HepG2 (cell line): ENCODE measurements around the gene PCGF3. TPM values are rescaled to one million over a fixed set of nuclear protein-coding genes. Genes with fewer than 3 reads are reported as not detected.

Source experiments
- ATAC-seq: fragments of 200-7000 bp; cut with Tn5 transposase; 3 replicates; pipeline ENCODE4 v1.9.1; 2020; ENCODE audit warnings: mild to moderate bottlenecking, moderate library complexity
- BruUV-seq: library from RNA; stranded (reverse); fragments of 400-500 nt; replicated peaks from 2 replicates; lab custom pipeline; 2021; lab: Mats Ljungman, UMichigan
- CTCF ChIA-PET: fragments of 300-600 bp; formaldehyde crosslinking; extraction: SDS; loops from one replicate; lab custom pipeline; 2021; ENCODE audit warnings: low total read pairs, inconsistent platforms, low intra/inter-chr PET ratio; lab: Yijun Ruan, JAX
- POLR2A ChIA-PET: fragments of 350-600 bp; sonication (Branson Sonifier 250); formaldehyde crosslinking; loops from one replicate; lab custom pipeline; 2020; ENCODE audit warnings: antibody characterized with exemption, inconsistent platforms; lab: Yijun Ruan, JAX
- DNase-seq: peaks from one replicate; pipeline ENCODE4 v3.0.0-alpha.2; 2015; ENCODE audit warnings: low spot score
- FAIRE-seq: peaks from 3 replicates; lab custom pipeline; 2011; peaks lifted over from hg19 to GRCh38; lab: Jason Lieb, UNC
- H2AFZ ChIP-seq: one replicate; pipeline ENCODE4 v1.6.1; 2011; ENCODE audit warnings: low read length, inconsistent platforms
- H3K27ac ChIP-seq: fragments of 300-600 bp; 3 replicates; pipeline ENCODE4 v1.8.0; 2011; ENCODE audit warnings: mixed run types, mild to moderate bottlenecking, mixed read lengths, low read length, inconsistent platforms; ENCODE audit not compliant: insufficient read depth; ENCODE audit errors: extremely low read length
- H3K27me3 ChIP-seq, 2 experiments: fragments of 200-600 bp in 1 of 2; 2 replicates in 1 of 2; 3 replicates in 1 of 2; pipeline versions ENCODE4 v1.6.0 to v1.8.0; 2011; ENCODE audit warnings: low read length in 2 of 2, mild to moderate bottlenecking in 2 of 2, moderate library complexity in 2 of 2, inconsistent platforms in 1 of 2; ENCODE audit not compliant: insufficient read depth in 2 of 2, control insufficient read depth in 1 of 2
- H3K36me3 ChIP-seq, 2 experiments: fragments of 200-600 bp in 1 of 2; replicated peaks in 1 of 2; 2 replicates in 1 of 2; 3 replicates in 1 of 2; pipeline versions ENCODE4 v1.5.1 to v1.8.0; 2011; ENCODE audit warnings: low read length in 2 of 2, inconsistent platforms in 1 of 2; ENCODE audit not compliant: insufficient read depth in 2 of 2, control insufficient read depth in 1 of 2
- H3K4me1 ChIP-seq: 2 replicates; pipeline ENCODE4 v1.5.1; 2012; ENCODE audit warnings: low read length, inconsistent platforms; ENCODE audit not compliant: insufficient read depth
- H3K4me2 ChIP-seq: 2 replicates; pipeline ENCODE4 v1.6.0; 2011; ENCODE audit warnings: low read depth, low read length, inconsistent platforms
- H3K4me3 ChIP-seq, 3 experiments: fragments of 200-600 bp in 1 of 3; sonication (generic), shearing (Covaris generic) in 1 of 3; replicated peaks in 1 of 3; 2 replicates each; pipeline ENCODE4 v1.5.1; 2011 to 2016; ENCODE audit warnings: low read length in 3 of 3, inconsistent platforms in 2 of 3, low read depth in 2 of 3, mild to moderate bottlenecking in 2 of 3, control low read depth in 1 of 3, mixed read lengths in 1 of 3; ENCODE audit not compliant: insufficient read depth in 1 of 3
- H3K79me2 ChIP-seq: one replicate; pipeline ENCODE4 v1.6.1; 2011; ENCODE audit warnings: low read length, inconsistent platforms; ENCODE audit not compliant: insufficient read depth
- H3K9ac ChIP-seq: 2 replicates; pipeline ENCODE4 v1.6.0; 2011; ENCODE audit warnings: mild to moderate bottlenecking, low read depth, low read length, inconsistent platforms; ENCODE audit not compliant: insufficient read depth
- H3K9me3 ChIP-seq: 2 replicates; pipeline ENCODE4 v1.5.1; 2012; ENCODE audit warnings: mild to moderate bottlenecking, low read length
- H4K20me1 ChIP-seq: 2 replicates; pipeline ENCODE4 v1.6.0; 2011; ENCODE audit warnings: inconsistent platforms, mild to moderate bottlenecking, low read length, moderate library complexity; ENCODE audit not compliant: insufficient read depth
- AGO1 ChIP-seq: fragments of 200-400 bp; formaldehyde crosslinking; IDR thresholded peaks from 2 replicates; pipeline ENCODE4 v1.6.1; 2017; ENCODE audit warnings: mild to moderate bottlenecking, low read depth, low read length, moderate library complexity; ENCODE audit not compliant: poor library complexity, severe bottlenecking
- GABPB1 ChIP-seq: IDR thresholded peaks from 2 replicates; pipeline ENCODE4 v1.6.1; 2016; ENCODE audit warnings: mild to moderate bottlenecking, missing genetic modification reagents, moderate library complexity, missing compliant biosample characterization
- HNF4G ChIP-seq, 2 experiments: sonication (generic) in 1 of 2; formaldehyde crosslinking in 1 of 2; IDR thresholded peaks; 2 replicates each; pipeline versions ENCODE4 v1.4.0 to v1.6.1; 2011 to 2020; ENCODE audit warnings: borderline replicate concordance in 2 of 2, low read depth in 2 of 2, mild to moderate bottlenecking in 2 of 2, low read length in 1 of 2, missing genetic modification reagents in 1 of 2, moderate library complexity in 1 of 2
- WGBS: methylation state at CpG from one replicate; pipeline ENCODE4 v1.1.6; 2017; ENCODE audit warnings: low lambda C conversion rate; 5-methylcytosine and 5-hydroxymethylcytosine counted together
- in situ Hi-C: cut with HindIII; loops from 2 replicates; pipeline ENCODE4 v1.10.0; 2017; ENCODE audit warnings: low pct_unique_long_range_greater_than_20kb; ENCODE audit not compliant: extremely low pct_ligation_motif_present
- intact Hi-C: fragments of 100-400 bp; cut with micrococcal nuclease; formaldehyde crosslinking; loops from one replicate; pipeline ENCODE4 v1.10.0; 2022; ENCODE audit not compliant: unreplicated experiment
- polyA plus RNA-seq, 8 experiments: library from polyadenylated mRNA; depleted of rRNA in 3 of 8; stranded (reverse) in 7 of 8; unstranded in 1 of 8; fragments of >200 nt; fragmentation: Illumina TruSeq in 4 of 8; extraction: Trizol in 4 of 8; gene quantifications; 2 replicates each; pipeline versions ENCODE4 v1.2.1 to v1.2.3, GENCODE V29; 2011 to 2016; ENCODE audit warnings: low read depth in 4 of 8, missing spikeins in 1 of 8, mixed read lengths in 1 of 8; ENCODE audit not compliant: insufficient read depth in 1 of 8
- total RNA-seq, 5 experiments: library from RNA; depleted of rRNA; stranded (reverse); fragments of >200 nt; fragmentation: Illumina TruSeq; extraction: Trizol; gene quantifications; 2 replicates each; pipeline ENCODE4 v1.2.3, GENCODE V29; 2016; ENCODE audit warnings: low read depth in 1 of 5
- TF ChIP-seq, protein P1 (sequence below): sonication (generic); formaldehyde crosslinking; IDR thresholded peaks from 2 replicates; pipeline ENCODE4 v1.5.1; 2020; ENCODE audit warnings: mild to moderate bottlenecking, missing genetic modification reagents, moderate library complexity

Gene PCGF3
- total and polyA plus RNA-seq, 2 of the 13 experiments (the other 11 are each of a cell fraction or from before 2014, with no cell fraction given), result 28.6 to 66.2 TPM

- intact Hi-C loops (no loop called here), in situ Hi-C loops (no loop called here)
- FAIRE-seq (no peak), DNase-seq (no peak), ATAC-seq (no peak)
- Histone ChIP-seq H4K20me1 (no peaks in the 10 kb centered on the region), H3K27ac (no peak overlapping the region), H3K4me2 (peak overlapping the region; percentile 27; the same call in 1 of the 2 replicates), H3K27me3 (peaks cover 19 to 92% of the 10 kb centered on the region in 2 experiments), H3K79me2 (no peaks in the 10 kb centered on the region), H2AFZ (no peak overlapping the region), H3K36me3 (no peaks in the 10 kb centered on the region), H3K4me3 (no peak overlapping the region; a peak in 1 of 6 replicates), H3K9me3 (no peaks in the 10 kb centered on the region), H3K9ac (no peak overlapping the region), H3K4me1 (peaks cover 27% of the 10 kb centered on the region)
- CTCF ChIA-PET, result no interaction called here
- POLR2A ChIA-PET, result interaction anchor here (1.0 to 3.4 kb wide), 2 partner anchors 10 to 11 kb away, joined by 3 to 27 read pairs; no protein-coding TSS in a partner anchor
- WGBS, result 71% methylated on average over 16 of the region's 50 CpGs
- BruUV-seq, result no TSS peak
- TF ChIP-seq HNF4G (IDR thresholded peaks at IDR 0.05; ENCODE audit: borderline replicate concordance, low read depth, low read length) (no peak), HNF4G (CRISPR knock-in tag; IDR thresholded peaks at IDR 0.05; ENCODE audit: borderline replicate concordance, low read depth) (no peak), GABPB1 (CRISPR knock-in tag) (0 out of 2 replicates have a peak, but pooled peaks have one; percentile 8), AGO1 (peak; percentile 62)
- TF ChIP-seq, protein P1, sequence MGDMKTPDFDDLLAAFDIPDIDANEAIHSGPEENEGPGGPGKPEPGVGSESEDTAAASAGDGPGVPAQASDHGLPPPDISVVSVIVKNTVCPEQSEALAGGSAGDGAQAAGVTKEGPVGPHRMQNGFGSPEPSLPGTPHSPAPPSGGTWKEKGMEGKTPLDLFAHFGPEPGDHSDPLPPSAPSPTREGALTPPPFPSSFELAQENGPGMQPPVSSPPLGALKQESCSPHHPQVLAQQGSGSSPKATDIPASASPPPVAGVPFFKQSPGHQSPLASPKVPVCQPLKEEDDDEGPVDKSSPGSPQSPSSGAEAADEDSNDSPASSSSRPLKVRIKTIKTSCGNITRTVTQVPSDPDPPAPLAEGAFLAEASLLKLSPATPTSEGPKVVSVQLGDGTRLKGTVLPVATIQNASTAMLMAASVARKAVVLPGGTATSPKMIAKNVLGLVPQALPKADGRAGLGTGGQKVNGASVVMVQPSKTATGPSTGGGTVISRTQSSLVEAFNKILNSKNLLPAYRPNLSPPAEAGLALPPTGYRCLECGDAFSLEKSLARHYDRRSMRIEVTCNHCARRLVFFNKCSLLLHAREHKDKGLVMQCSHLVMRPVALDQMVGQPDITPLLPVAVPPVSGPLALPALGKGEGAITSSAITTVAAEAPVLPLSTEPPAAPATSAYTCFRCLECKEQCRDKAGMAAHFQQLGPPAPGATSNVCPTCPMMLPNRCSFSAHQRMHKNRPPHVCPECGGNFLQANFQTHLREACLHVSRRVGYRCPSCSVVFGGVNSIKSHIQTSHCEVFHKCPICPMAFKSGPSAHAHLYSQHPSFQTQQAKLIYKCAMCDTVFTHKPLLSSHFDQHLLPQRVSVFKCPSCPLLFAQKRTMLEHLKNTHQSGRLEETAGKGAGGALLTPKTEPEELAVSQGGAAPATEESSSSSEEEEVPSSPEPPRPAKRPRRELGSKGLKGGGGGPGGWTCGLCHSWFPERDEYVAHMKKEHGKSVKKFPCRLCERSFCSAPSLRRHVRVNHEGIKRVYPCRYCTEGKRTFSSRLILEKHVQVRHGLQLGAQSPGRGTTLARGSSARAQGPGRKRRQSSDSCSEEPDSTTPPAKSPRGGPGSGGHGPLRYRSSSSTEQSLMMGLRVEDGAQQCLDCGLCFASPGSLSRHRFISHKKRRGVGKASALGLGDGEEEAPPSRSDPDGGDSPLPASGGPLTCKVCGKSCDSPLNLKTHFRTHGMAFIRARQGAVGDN (CRISPR knock-in tag), result 0 out of 2 replicates have a peak, but pooled peaks have one; percentile 22
Measured at GRCh38 chr4:791898-792625, 86.4 kb downstream of the PCGF3 start.
